ENCODE data around the gene TMC7.
"Not testable (repeated sequence)": the region's sequence is repeated elsewhere in the genome, so short reads cannot be mapped to it uniquely, and the experiment has no call there.

TMC7 gene

DNA sequence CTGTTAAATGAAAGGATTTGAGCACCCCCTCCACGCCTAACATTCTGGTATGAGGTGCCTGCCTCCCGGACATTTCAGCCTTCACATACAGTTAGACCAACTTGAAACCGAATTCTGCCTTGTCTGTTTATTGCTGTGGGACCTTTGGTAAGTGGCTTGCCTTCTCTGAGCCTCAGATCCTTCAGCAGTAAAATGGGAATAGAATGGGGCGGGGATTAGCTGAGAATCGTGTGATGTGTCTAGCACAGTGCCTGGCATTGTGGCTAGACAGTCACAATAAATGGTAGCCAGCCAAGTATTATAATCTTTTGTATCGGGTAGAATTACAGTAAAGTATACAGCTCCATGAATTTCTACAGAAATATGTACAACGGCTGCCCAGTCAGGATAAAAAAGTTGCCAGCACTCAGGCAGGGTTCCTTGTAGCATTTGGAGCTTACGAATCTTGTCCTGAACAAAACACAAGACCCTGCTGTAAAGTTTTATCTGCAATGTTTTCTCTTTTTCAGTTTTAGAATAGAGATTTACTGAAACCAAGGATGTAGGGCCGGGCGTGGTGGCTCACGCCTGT lies 786 bp downstream of the TMC7 start:
- DNase-seq (ENCODE audit: low spot score), result no peak

- not testable (repeated sequence) for DNase-seq (ENCODE audit: low spot score)
Measured at GRCh38 chr16:18985256-18985655, 1.5 kb downstream of the TMC7 start.

- DNase-seq (ENCODE audit: low spot score), result not testable (repeated sequence)
Measured at GRCh38 chr16:18991731-18992130, 8.0 kb downstream of the TMC7 start.

- DNase-seq (ENCODE audit: low spot score), result not testable (repeated sequence)
Measured at GRCh38 chr16:18993531-18993930, 9.8 kb downstream of the TMC7 start.

DNA sequence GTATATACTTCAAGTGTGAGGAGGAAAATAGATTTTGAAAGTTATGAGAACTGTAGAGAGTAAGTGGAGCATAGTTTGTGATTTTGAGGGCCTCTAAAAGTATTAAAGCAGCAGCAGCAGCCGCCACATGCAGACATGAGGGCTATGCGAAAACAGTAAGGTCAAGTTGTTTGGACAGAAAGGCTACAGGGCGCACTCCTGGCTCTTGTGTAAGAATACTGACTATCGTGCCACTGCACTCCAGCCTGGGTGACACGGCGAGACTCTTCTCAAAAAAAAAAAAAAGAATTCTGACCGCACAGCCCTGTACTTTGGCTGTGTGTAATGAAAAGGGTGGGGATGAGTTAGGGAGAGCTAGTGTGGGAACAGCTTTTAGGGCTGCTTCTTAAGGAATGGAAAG lies 10.4 kb downstream of the TMC7 start:
- DNase-seq (ENCODE audit: low spot score), result not testable (repeated sequence)

GRCh38 chr16:18995406-18995805 lies 11.7 kb downstream of the TMC7 start:
- DNase-seq (ENCODE audit: low spot score), result not testable (repeated sequence)

- DNase-seq (ENCODE audit: low spot score), result not testable (repeated sequence)
Measured at GRCh38 chr16:18996536-18996935, 12.8 kb downstream of the TMC7 start.

DNA sequence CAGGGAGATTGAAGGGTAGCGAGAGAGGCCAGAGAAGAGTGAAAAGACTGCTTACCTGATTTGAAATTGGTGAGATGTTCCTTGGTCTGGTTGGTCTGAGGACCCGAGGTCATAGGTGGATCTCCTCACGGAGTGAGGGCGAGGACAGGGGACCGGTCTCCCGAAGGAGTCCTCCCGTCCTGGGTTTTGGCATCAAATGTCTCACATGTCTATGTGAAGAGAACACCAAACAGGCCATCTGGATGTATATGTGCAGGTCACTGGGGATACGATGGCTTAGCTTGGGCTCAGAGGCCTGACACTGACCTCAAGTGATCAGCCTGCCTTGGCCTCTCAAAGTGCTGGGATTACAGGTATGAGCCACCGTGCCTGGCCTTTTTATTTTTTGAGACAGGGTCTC lies 13.3 kb downstream of the TMC7 start:
- not testable (repeated sequence) for DNase-seq (ENCODE audit: low spot score)

DNA sequence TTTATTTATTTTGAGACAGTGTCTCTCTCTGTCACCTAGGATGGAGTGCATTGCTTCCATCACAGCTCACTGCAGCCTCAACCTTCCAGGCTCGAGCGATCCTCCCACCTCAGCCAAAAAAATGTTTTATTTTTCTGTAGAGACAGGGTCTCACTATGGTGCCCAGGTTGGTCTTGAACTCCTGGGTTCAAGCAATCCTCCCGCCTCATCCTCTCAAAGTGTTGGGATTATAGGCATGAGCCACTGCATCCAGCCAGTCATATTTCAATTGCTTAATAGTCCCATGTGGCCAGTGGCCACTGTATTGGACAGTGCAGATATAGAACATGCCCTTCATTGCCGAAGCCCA lies 15.3 kb downstream of the TMC7 start:
- no peak for DNase-seq (ENCODE audit: low spot score)

GRCh38 chr16:19001788-19002187 lies 18.1 kb downstream of the TMC7 start:
- no peak for DNase-seq (ENCODE audit: low spot score)

DNA sequence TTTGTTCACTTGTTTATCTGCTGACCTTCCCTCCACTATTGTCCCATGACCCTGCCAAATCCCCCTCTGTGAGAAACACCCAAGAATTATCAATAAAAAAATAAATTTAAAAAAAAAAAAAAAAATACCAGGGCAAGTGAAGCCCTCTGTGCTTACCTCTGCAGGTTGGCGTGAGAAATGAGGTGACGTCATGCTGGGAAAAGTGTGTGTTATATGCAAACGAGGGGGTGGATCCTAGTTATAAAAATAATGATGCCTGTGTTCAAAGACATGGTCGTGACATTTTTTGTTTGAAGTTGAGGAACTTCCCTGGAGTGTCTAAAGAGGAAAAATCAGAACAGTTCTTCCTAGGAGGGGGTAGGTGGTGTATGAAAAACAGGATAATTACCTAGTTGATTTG lies 20.2 kb downstream of the TMC7 start:
- no peak for DNase-seq (ENCODE audit: low spot score)

DNA sequence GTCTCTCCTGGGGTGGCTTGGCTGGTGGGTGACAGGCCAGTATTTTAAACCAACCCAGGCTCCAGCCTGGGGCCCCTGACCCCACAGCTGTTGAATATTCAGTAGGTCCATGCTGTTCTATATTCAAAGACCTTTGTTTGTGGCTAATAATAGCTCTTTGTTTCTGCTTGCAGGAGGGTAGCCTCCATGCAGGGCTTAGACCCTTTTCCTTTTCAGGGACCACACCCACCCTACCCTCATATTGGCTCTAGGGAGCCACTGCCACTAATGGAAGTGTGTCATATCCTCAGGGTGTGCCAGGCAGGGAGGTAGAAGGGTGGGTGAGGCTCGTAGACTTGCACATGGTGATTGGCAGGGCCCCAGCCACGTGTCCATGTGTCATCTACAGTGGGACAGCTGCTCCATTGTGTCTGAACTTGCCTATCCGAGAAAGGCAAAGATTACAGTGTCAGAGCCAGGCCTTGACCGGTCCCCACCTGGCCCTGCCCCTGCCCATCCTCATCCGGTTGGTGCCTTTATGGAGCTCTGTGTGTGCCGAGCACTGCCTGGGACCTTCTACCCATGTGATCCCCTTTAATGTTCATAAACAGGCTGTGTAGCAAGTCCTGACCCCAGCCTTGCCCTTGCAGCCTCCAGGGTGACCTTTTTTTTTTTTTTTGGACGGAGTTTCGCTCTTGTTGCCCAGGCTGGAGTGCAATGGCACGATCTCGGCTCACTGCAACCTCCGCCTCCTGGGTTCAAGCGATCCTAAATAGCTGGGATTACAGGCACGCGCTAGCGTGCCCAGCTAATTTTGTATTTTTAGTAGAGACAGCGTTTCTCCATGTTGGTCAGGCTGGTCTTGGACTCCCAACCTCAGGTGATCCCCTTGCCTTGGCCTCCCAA lies 22.1 kb downstream of the TMC7 start:
- DNase-seq (ENCODE audit: low spot score), result peak; percentile 88

DNA sequence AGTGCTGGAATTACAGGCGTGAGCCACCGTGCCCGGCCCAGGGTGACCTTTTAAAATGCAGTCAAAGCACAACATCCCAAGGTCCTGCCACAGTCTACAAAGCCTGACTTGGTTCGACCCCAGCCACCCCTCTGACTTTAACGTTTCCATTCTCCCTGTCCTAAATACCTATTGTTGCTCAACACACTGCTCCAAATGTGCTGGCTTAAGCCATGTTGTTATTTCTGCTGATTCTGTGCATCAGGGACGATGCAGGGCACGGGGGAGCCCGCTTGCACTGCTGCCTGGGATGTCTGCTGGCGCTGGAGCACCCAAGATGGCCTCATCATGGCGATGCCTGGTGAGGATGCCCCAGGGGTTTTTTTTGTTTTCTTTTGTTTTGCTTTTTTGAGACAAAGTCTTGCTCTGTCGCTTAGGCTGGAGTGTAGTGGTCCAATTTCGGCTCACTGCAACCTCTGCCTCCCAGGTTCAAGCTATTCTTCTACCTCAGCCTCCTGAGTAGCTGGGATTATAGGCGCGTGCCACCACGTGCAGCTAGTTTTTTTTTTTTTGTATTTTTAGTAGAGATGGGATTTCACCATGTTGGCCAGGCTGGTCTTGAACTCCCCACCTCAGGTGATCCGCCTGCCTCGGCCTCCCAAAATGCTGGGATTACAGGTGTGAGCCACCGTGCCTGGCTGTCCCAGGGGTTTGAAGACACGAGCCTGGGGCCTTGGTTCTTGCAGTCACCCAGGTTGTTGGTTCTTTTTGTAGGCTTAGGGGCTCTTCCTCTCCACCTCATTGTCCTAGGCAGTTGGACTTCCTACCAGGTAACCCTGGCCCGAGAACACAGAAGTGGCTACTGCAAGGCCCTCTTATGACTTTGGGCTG lies 22.9 kb downstream of the TMC7 start:
- no peak for DNase-seq (ENCODE audit: low spot score)

DNA sequence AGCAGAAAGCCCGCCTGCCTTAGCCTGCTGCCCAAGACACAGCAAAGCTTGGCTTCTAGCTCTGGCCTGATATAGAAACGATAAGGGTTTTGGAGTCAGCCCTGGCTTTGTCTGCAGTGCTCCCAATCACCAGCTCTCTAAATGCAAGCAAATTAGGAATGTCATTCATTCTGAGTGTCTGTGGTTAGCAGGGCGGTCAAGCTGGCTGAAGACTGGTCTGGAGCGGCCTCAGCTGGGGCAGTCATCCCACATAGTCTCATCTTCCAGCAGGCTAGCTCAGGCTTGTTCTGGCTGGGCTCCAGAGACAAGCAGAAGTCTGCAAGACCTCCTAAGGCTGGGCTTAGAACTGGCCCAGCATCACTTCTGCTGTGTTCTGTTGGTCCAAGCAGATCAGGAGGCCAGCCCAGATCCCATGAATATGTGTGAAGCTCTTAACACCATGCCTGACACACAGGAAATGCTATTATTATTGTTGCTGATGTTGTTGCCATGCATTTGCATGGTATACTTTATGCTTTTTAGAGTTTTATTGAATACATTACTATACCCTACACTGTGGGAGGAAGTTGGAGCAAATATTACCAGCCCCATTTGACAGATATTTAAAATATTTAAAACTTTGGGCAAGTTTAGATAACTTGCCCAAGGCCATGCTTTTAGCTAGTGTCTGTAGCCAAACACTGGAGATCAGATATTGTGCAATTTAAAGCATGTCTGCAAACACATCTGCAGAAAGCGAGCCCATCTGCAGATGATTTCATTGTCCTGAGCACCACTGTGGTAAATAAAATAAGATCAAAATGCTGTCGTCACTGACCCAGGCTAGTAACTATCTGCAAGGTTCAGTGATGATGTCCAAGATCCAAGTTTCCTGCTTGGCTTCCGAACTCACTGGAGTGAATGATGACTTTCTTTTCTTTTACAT lies 24.8 kb downstream of the TMC7 start:
- DNase-seq (ENCODE audit: low spot score), result no peak

- no peak for DNase-seq (ENCODE audit: low spot score)
Measured at GRCh38 chr16:19011169-19011731, 27.5 kb downstream of the TMC7 start.

- no peak for DNase-seq (ENCODE audit: low spot score)
Measured at GRCh38 chr16:19014461-19014860, 30.7 kb downstream of the TMC7 start.

DNA sequence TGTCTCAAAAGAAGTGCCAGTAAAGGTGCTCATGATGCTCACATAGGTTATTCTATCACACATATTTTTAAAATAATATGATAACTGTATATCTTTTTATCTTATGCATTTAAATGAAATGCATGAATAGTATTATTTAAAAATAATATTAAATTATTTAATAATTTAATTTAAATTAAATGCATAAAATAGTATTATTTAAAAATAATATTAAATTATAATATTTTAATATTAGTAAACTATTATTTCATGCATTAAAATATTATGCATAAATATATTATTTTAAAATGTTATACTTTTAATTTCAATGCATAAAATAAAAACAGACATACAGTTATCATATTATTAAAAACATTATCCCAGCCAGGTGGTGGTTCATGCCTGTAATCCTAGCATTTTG lies 33.4 kb downstream of the TMC7 start:
- DNase-seq (ENCODE audit: low spot score), result no peak

DNA sequence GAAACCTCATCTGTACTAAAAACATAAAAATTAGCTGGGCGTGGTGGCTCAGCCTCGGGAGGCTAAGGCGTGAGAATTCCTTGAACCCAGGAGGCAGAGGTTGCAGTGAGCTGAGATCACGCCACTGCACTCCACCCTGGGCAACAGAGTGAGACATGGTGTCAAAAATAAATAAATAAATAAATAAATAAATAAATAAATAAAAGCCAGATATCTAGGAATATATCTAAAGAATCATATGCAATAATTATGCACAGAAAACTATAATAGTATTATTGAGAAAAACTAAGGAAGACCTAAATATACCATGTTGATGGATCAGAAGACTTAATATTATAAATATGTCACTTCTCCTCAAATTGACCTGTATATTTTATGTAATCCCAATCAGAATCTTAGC lies 37.0 kb downstream of the TMC7 start:
- DNase-seq (ENCODE audit: low spot score), result no peak

DNA sequence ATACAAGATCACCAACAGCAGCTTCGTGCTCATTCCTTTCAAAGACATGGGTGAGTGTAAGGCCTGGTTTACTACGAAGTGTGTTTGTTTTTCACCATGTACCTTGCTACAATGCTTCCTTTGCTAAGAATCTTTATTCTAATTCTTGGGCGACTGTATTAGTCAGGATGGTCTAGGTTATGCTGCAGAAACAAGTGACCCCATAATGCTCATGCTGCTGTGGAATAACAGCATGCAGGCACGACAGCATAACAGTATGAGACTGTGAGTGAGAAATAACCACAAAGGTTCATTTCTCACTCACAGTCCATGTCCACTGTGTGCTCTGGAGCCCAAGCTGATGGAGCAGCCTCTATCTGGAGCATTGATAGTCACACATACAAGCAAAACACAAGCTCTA lies 38.0 kb downstream of the TMC7 start:
- no peak for DNase-seq (ENCODE audit: low spot score)

DNA sequence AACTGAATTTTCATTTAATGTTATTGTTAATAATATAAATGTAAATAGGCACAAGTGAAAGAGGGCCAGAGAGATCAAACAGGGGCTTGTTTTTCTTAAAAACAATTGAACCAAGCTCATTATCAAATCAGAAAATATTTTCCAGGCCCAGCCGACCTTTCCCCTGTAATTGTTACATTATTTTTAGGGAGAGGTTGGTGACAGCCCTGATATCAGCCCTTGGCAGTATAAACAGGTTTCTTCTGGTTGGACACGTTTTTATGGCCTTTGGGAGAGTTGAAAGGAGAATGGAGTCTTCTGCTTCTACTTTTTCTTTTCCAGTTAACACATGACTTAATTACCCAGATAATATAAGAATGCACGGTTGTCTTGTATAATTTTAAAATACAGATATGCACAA lies 43.7 kb downstream of the TMC7 start:
- no peak for DNase-seq (ENCODE audit: low spot score)

DNA sequence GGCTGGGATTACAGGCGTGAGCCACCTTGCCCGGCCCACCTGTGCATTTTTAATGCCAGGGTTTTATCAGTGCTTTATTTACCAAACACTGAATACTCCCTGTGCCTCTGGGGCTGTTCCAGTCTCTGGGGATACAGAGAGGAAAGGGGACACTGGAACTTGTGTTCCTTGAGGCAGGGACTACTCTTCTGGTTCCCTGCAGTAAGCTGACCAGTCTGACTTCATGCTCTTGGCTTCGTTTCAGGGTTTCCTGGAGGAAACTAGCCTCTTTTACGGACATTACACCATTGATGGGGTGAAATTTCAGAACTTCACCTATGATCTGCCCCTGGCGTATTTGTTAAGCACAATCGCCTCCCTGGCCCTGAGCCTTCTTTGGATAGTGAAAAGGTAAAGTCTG lies 46.2 kb downstream of the TMC7 start:
- no peak for DNase-seq (ENCODE audit: low spot score)

Data from LoVo (cell line).